Measurements from ENCODE around the gene DTD1.
A peak's percentile ranks its signal among the peaks of the same experiment; 100 is the strongest.

The DTD1 gene

DNA sequence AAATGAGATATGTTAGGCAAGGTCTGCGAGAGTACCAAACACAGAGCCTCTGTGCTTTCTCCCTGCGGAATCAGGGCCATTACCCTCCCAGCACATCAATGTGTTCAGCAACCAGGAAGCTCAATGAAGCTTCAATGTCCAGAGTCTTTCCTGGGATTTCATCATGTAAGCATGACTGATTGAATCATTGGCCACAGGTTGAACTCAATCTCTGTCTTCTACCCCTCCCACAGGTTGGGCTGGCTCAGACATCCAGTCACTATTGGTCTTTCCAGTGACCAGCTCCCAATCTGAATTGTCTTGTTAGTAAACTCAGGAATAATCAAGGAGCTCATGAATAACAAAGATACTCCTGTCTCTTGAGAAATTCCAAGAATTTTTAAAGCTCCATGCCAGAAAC lies 2.7 kb upstream of the DTD1 start:
- no peak overlapping the region for H3K4me3 ChIP-seq (ENCODE audit: severe bottlenecking)
- H3K9me3 ChIP-seq (ENCODE audit: severe bottlenecking), result no peaks in the 10 kb centered on the region
- ATAC-seq (ENCODE audit: low read depth) (peak; percentile 35; the same call in 2 of the 3 replicates), DNase-seq (ENCODE audit: low spot score) (no peak)
- TF ChIP-seq, protein P1, sequence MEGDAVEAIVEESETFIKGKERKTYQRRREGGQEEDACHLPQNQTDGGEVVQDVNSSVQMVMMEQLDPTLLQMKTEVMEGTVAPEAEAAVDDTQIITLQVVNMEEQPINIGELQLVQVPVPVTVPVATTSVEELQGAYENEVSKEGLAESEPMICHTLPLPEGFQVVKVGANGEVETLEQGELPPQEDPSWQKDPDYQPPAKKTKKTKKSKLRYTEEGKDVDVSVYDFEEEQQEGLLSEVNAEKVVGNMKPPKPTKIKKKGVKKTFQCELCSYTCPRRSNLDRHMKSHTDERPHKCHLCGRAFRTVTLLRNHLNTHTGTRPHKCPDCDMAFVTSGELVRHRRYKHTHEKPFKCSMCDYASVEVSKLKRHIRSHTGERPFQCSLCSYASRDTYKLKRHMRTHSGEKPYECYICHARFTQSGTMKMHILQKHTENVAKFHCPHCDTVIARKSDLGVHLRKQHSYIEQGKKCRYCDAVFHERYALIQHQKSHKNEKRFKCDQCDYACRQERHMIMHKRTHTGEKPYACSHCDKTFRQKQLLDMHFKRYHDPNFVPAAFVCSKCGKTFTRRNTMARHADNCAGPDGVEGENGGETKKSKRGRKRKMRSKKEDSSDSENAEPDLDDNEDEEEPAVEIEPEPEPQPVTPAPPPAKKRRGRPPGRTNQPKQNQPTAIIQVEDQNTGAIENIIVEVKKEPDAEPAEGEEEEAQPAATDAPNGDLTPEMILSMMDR (IDR thresholded peaks at IDR 0.05; ENCODE audit: poor library complexity, severe bottlenecking), result no peak
- no peaks in the 10 kb centered on the region for H3K27me3 ChIP-seq (ENCODE audit: insufficient read depth, poor library complexity, severe bottlenecking)
- H3K4me1 ChIP-seq (ENCODE audit: insufficient read depth, poor library complexity, severe bottlenecking), result peaks cover 10% of the 10 kb centered on the region
- no peak overlapping the region for H3K27ac ChIP-seq (ENCODE audit: poor library complexity, severe bottlenecking)
- H3K36me3 ChIP-seq (ENCODE audit: low read depth), result no peaks in the 10 kb centered on the region

DNA sequence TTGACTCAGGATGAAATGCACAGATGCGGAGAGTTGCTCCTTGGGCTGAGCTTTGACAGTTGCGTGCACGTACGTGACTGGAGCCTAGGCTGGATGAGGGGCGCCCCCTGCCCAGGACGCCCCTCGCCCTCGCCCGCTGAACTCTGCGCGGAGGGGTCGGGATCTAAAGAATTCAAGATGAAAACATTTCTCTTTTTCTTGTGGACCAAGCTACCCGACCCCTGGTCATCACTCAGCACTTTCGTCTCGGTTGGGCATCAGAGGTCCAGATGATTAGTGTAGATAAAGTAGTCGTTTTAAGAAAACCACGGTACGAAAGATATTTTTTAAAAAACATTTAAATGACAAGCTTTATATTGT lies 700 bp downstream of the DTD1 start:
- Histone ChIP-seq H3K4me1 (ENCODE audit: insufficient read depth, poor library complexity, severe bottlenecking) (peaks cover 10% of the 10 kb centered on the region), H3K36me3 (ENCODE audit: low read depth) (no peaks in the 10 kb centered on the region), H3K27ac (ENCODE audit: poor library complexity, severe bottlenecking) (peak overlapping the region; percentile 56), H3K4me3 (ENCODE audit: severe bottlenecking) (peak overlapping the region; percentile 77), H3K9me3 (ENCODE audit: severe bottlenecking) (no peaks in the 10 kb centered on the region), H3K27me3 (ENCODE audit: insufficient read depth, poor library complexity, severe bottlenecking) (no peaks in the 10 kb centered on the region)
- TF ChIP-seq, protein P1 (IDR thresholded peaks at IDR 0.05; ENCODE audit: poor library complexity, severe bottlenecking), result no peak
- ATAC-seq (ENCODE audit: low read depth), result no peak
- no peak for DNase-seq (ENCODE audit: low spot score)

DNA sequence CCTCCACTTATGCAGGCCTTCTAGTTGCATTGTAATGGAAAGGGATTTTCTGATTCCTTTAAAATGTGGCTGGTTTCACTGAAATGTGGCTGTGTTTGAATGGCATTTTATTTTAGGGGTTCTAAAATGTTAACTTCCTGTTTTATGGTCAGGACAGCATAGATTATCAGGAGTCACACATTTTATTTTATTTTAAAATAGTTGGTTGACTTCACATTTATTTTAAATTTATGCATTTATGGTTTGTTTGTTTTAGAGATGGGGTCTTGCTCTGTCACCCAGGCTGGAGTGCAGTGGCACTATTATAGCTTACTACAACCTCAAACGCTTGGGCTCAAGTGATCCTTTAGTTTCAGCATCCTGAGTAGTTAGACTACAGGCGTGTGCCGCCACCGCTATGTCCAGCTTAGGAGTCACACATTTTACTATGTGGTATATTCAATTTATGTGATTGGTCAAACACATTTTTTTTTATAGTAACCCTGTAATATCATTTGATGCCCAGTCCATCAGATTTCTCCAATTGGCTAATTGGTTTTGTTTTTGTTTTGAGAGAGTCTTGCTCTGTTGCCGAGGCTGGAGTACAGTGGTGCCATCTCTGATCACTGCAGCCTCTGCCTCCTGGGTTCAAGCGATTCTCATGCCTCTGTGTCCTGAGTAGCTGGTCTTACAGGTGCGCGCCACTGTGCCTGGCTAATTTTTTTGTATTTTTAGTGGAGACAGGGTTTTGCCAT lies 2.3 kb downstream of the DTD1 start:
- Histone ChIP-seq H3K4me3 (ENCODE audit: severe bottlenecking) (no peak overlapping the region), H3K4me1 (ENCODE audit: insufficient read depth, poor library complexity, severe bottlenecking) (peaks cover 10% of the 10 kb centered on the region), H3K27ac (ENCODE audit: poor library complexity, severe bottlenecking) (no peak overlapping the region), H3K36me3 (ENCODE audit: low read depth) (no peaks in the 10 kb centered on the region), H3K27me3 (ENCODE audit: insufficient read depth, poor library complexity, severe bottlenecking) (no peaks in the 10 kb centered on the region), H3K9me3 (ENCODE audit: severe bottlenecking) (no peaks in the 10 kb centered on the region)
- DNase-seq (ENCODE audit: low spot score), result no peak
- TF ChIP-seq, protein P1 (IDR thresholded peaks at IDR 0.05; ENCODE audit: poor library complexity, severe bottlenecking), result no peak
- no peak for ATAC-seq (ENCODE audit: low read depth)

GRCh38 chr20:18596270-18596669 lies 8.4 kb downstream of the DTD1 start:
- no peaks in the 10 kb centered on the region for H3K27me3 ChIP-seq (ENCODE audit: insufficient read depth, poor library complexity, severe bottlenecking)
- no peak overlapping the region for H3K4me3 ChIP-seq (ENCODE audit: severe bottlenecking)
- TF ChIP-seq, protein P1 (IDR thresholded peaks at IDR 0.05; ENCODE audit: poor library complexity, severe bottlenecking), result no peak
- no peaks in the 10 kb centered on the region for H3K4me1 ChIP-seq (ENCODE audit: insufficient read depth, poor library complexity, severe bottlenecking)
- ATAC-seq (ENCODE audit: low read depth) (no peak), DNase-seq (ENCODE audit: low spot score) (no peak)
- peaks cover 2% of the 10 kb centered on the region for H3K9me3 ChIP-seq (ENCODE audit: severe bottlenecking)
- H3K27ac ChIP-seq (ENCODE audit: poor library complexity, severe bottlenecking), result no peak overlapping the region
- H3K36me3 ChIP-seq (ENCODE audit: low read depth), result peaks cover 33% of the 10 kb centered on the region

GRCh38 chr20:18609741-18610140 lies 21.9 kb downstream of the DTD1 start:
- Histone ChIP-seq H3K4me1 (ENCODE audit: insufficient read depth, poor library complexity, severe bottlenecking) (no peaks in the 10 kb centered on the region), H3K9me3 (ENCODE audit: severe bottlenecking) (no peaks in the 10 kb centered on the region), H3K27me3 (ENCODE audit: insufficient read depth, poor library complexity, severe bottlenecking) (no peaks in the 10 kb centered on the region), H3K27ac (ENCODE audit: poor library complexity, severe bottlenecking) (no peak overlapping the region), H3K4me3 (ENCODE audit: severe bottlenecking) (no peak overlapping the region), H3K36me3 (ENCODE audit: low read depth) (peaks cover 4% of the 10 kb centered on the region)
- TF ChIP-seq, protein P1 (IDR thresholded peaks at IDR 0.05; ENCODE audit: poor library complexity, severe bottlenecking), result no peak
- DNase-seq (ENCODE audit: low spot score) (no peak), ATAC-seq (ENCODE audit: low read depth) (no peak; the same call in 2 of the 3 replicates)
